Measurements from ENCODE around the gene MEAK7. TPM values are rescaled to one million over a fixed set of nuclear protein-coding genes. Genes with fewer than 3 reads are reported as not detected.

MEAK7 gene
- total and polyA plus RNA-seq, 2 donors from 2014 or later: 6.3 to 30.6 TPM

DNA sequence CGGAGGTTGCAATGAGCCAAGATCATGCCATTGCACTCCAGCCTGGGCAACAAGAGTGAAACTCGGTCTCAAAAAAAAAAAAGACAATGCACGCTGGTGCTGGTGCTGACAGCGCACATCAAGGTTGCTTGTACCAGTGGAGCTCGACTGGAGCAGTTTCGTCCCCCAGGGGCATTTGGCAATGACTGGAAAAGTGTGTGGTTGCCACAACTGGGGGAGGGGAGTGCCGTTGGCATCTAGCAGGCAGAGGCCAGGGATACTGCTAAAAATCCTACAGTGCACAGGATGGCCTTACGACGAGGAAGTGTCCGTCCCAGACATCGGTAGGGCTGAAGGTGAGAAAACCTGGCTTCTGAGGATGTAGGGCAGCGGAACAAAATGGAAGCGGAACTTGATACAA, 2.4 kb downstream of the MEAK7 start:
- intact Hi-C loops (cut with DNase I): no loop called here
- FAIRE-seq (no peak), DNase-seq (peak in 2 of 5 donors; percentile 33 to 49)
- H3K27ac ChIP-seq (ENCODE audit: low read depth in 2 of 2, low read length in 2 of 2): no peak overlapping the region
- no peaks in the 10 kb centered on the region for H3K27me3 ChIP-seq (ENCODE audit: control insufficient read depth, insufficient read depth, low read length)
- H3K4me1 ChIP-seq (ENCODE audit: control insufficient read depth in 2 of 3, insufficient read depth in 2 of 3, low read depth in 1 of 3, low read length in 3 of 3): peaks cover 0 to 13% (median 4%) of the 10 kb centered on the region in 3 donors
- no peaks in the 10 kb centered on the region for H3K9me3 ChIP-seq (ENCODE audit: control insufficient read depth in 2 of 3, insufficient read depth in 1 of 3, low read length in 3 of 3)
- H3K36me3 ChIP-seq (ENCODE audit: control insufficient read depth in 2 of 3, insufficient read depth in 3 of 3, low read length in 3 of 3): peaks cover 0 to 8% (median 4%) of the 10 kb centered on the region in 3 donors
- no peak overlapping the region for H3K4me3 ChIP-seq (ENCODE audit: low read length in 3 of 3)
- TF ChIP-seq CTCF (IDR thresholded peaks at IDR 0.05; ENCODE audit: borderline replicate concordance, extremely low read depth, insufficient read depth): no peak
- no peak overlapping the region for H3K9ac ChIP-seq (ENCODE audit: low read length in 3 of 3)

- no peak for FAIRE-seq
These were observed 3.3 kb downstream of the MEAK7 start for GRCh38 chr16:84501077-84501735.

GRCh38 chr16:84500531-84500930, 3.9 kb downstream of the MEAK7 start:
- no peak overlapping the region for H3K9ac ChIP-seq (ENCODE audit: low read length in 3 of 3)
- no peak overlapping the region for H3K27ac ChIP-seq (ENCODE audit: low read depth in 2 of 2, low read length in 2 of 2)
- H3K27me3 ChIP-seq (ENCODE audit: control insufficient read depth, insufficient read depth, low read length): no peaks in the 10 kb centered on the region
- no peak for TF ChIP-seq CTCF (IDR thresholded peaks at IDR 0.05; ENCODE audit: borderline replicate concordance, extremely low read depth, insufficient read depth)
- FAIRE-seq: no peak
- no peak overlapping the region for H3K4me3 ChIP-seq (ENCODE audit: low read length in 3 of 3)
- DNase-seq: peak in 2 of 5 donors; percentile 29 to 34
- intact Hi-C loops (cut with DNase I): no loop called here
- peaks cover 4 to 12% (median 5%) of the 10 kb centered on the region in 3 donors for H3K36me3 ChIP-seq (ENCODE audit: control insufficient read depth in 2 of 3, insufficient read depth in 3 of 3, low read length in 3 of 3)
- H3K4me1 ChIP-seq (ENCODE audit: control insufficient read depth in 2 of 3, insufficient read depth in 2 of 3, low read depth in 1 of 3, low read length in 3 of 3): peaks cover 0 to 13% (median 4%) of the 10 kb centered on the region in 3 donors
- H3K9me3 ChIP-seq (ENCODE audit: control insufficient read depth in 2 of 3, insufficient read depth in 1 of 3, low read length in 3 of 3): no peaks in the 10 kb centered on the region

More at GRCh38 chr16:84501077-84501735, 3.3 kb downstream of the MEAK7 start:
- Histone ChIP-seq H3K4me1 (ENCODE audit: control insufficient read depth in 2 of 3, insufficient read depth in 2 of 3, low read depth in 1 of 3, low read length in 3 of 3) (peaks cover 0 to 13% (median 4%) of the 10 kb centered on the region in 3 donors), H3K27ac (ENCODE audit: low read depth in 2 of 2, low read length in 2 of 2) (no peak overlapping the region), H3K27me3 (ENCODE audit: control insufficient read depth, insufficient read depth, low read length) (no peaks in the 10 kb centered on the region), H3K9me3 (ENCODE audit: control insufficient read depth in 2 of 3, insufficient read depth in 1 of 3, low read length in 3 of 3) (no peaks in the 10 kb centered on the region), H3K4me3 (ENCODE audit: low read length in 3 of 3) (no peak overlapping the region), H3K36me3 (ENCODE audit: control insufficient read depth in 2 of 3, insufficient read depth in 3 of 3, low read length in 3 of 3) (peaks cover 4 to 10% (median 5%) of the 10 kb centered on the region in 3 donors), H3K9ac (ENCODE audit: low read length in 3 of 3) (no peak overlapping the region)
- intact Hi-C loops (cut with DNase I): no loop called here
- DNase-seq: peak in 2 of 5 donors; percentile 39 to 81
- TF ChIP-seq CTCF (IDR thresholded peaks at IDR 0.05; ENCODE audit: borderline replicate concordance, extremely low read depth, insufficient read depth): no peak

Measured in kidney (tissue), 14 donors.